ENCODE data around the gene MSI2.

MSI2 gene

GRCh38 chr17:57257895-57258851 is 1.9 kb downstream of the MSI2 start:
- WGBS (ENCODE audit: insufficient coverage, insufficient read length), result no CpG with 5 or more reads among the region's 20 CpGs
- no peak for DNase-seq (ENCODE audit: low read depth, low spot score)
- Histone ChIP-seq H3K27me3 (ENCODE audit: control insufficient read depth, insufficient read depth, low read length) (no peaks in the 10 kb centered on the region), H3K27ac (ENCODE audit: low read length) (no peak overlapping the region), H3K9me3 (ENCODE audit: control insufficient read depth, insufficient read depth, low read length) (no peaks in the 10 kb centered on the region), H3K36me3 (ENCODE audit: control insufficient read depth, insufficient read depth, low read length) (peaks cover 7% of the 10 kb centered on the region; the same call in 1 of the 2 replicates), H3K4me3 (ENCODE audit: low read length) (peak overlapping the region; percentile 45; the same call in 1 of the 2 replicates), H3K4me1 (ENCODE audit: control insufficient read depth, insufficient read depth, low read length) (peaks cover 3% of the 10 kb centered on the region; the same call in 1 of the 2 replicates)

- DNase-seq (ENCODE audit: low read depth, low spot score), result no peak
- H3K4me1 ChIP-seq (ENCODE audit: control insufficient read depth, insufficient read depth, low read length), result peaks cover 2% of the 10 kb centered on the region; the same call in 1 of the 2 replicates
- H3K9me3 ChIP-seq (ENCODE audit: control insufficient read depth, insufficient read depth, low read length), result no peaks in the 10 kb centered on the region
- no peaks in the 10 kb centered on the region for H3K27me3 ChIP-seq (ENCODE audit: control insufficient read depth, insufficient read depth, low read length)
- H3K36me3 ChIP-seq (ENCODE audit: control insufficient read depth, insufficient read depth, low read length), result peaks cover 7% of the 10 kb centered on the region; the same call in 1 of the 2 replicates
- WGBS (ENCODE audit: insufficient coverage, insufficient read length), result no CpG with 5 or more reads among the region's 3 CpGs
- H3K27ac ChIP-seq (ENCODE audit: low read length), result no peak overlapping the region
- H3K4me3 ChIP-seq (ENCODE audit: low read length), result no peak overlapping the region
Observed at GRCh38 chr17:57259306-57259705, 3.0 kb downstream of the MSI2 start.

GRCh38 chr17:57259817-57260216 is 3.5 kb downstream of the MSI2 start:
- H3K4me3 ChIP-seq (ENCODE audit: low read length), result no peak overlapping the region
- peaks cover 7% of the 10 kb centered on the region; the same call in 1 of the 2 replicates for H3K36me3 ChIP-seq (ENCODE audit: control insufficient read depth, insufficient read depth, low read length)
- no peak for DNase-seq (ENCODE audit: low read depth, low spot score)

GRCh38 chr17:57260325-57261083 is 4.2 kb downstream of the MSI2 start:
- peaks cover 11% of the 10 kb centered on the region; the same call in 1 of the 2 replicates for H3K36me3 ChIP-seq (ENCODE audit: control insufficient read depth, insufficient read depth, low read length)
- no peaks in the 10 kb centered on the region for H3K9me3 ChIP-seq (ENCODE audit: control insufficient read depth, insufficient read depth, low read length)
- no peak overlapping the region for H3K27ac ChIP-seq (ENCODE audit: low read length)
- H3K4me3 ChIP-seq (ENCODE audit: low read length), result no peak overlapping the region
- no CpG with 5 or more reads among the region's 7 CpGs for WGBS (ENCODE audit: insufficient coverage, insufficient read length)
- peaks cover 1% of the 10 kb centered on the region; the same call in 1 of the 2 replicates for H3K4me1 ChIP-seq (ENCODE audit: control insufficient read depth, insufficient read depth, low read length)
- H3K27me3 ChIP-seq (ENCODE audit: control insufficient read depth, insufficient read depth, low read length), result no peaks in the 10 kb centered on the region
- no peak for DNase-seq (ENCODE audit: low read depth, low spot score)

More at GRCh38 chr17:57259817-57260216, 3.5 kb downstream of the MSI2 start:
- H3K27me3 ChIP-seq (ENCODE audit: control insufficient read depth, insufficient read depth, low read length), result no peaks in the 10 kb centered on the region
- no peaks in the 10 kb centered on the region for H3K9me3 ChIP-seq (ENCODE audit: control insufficient read depth, insufficient read depth, low read length)
- peaks cover 1% of the 10 kb centered on the region; the same call in 1 of the 2 replicates for H3K4me1 ChIP-seq (ENCODE audit: control insufficient read depth, insufficient read depth, low read length)
- no peak overlapping the region for H3K27ac ChIP-seq (ENCODE audit: low read length)
- no CpG with 5 or more reads among the region's 4 CpGs for WGBS (ENCODE audit: insufficient coverage, insufficient read length)

GRCh38 chr17:57261084-57261461 is 4.8 kb downstream of the MSI2 start:
- Histone ChIP-seq H3K4me1 (ENCODE audit: control insufficient read depth, insufficient read depth, low read length) (peaks cover 1% of the 10 kb centered on the region; the same call in 1 of the 2 replicates), H3K4me3 (ENCODE audit: low read length) (no peak overlapping the region), H3K27me3 (ENCODE audit: control insufficient read depth, insufficient read depth, low read length) (no peaks in the 10 kb centered on the region), H3K36me3 (ENCODE audit: control insufficient read depth, insufficient read depth, low read length) (peaks cover 11% of the 10 kb centered on the region; the same call in 1 of the 2 replicates), H3K9me3 (ENCODE audit: control insufficient read depth, insufficient read depth, low read length) (no peaks in the 10 kb centered on the region), H3K27ac (ENCODE audit: low read length) (no peak overlapping the region)
- no CpG with 5 or more reads among the region's 4 CpGs for WGBS (ENCODE audit: insufficient coverage, insufficient read length)
- DNase-seq (ENCODE audit: low read depth, low spot score), result no peak

GRCh38 chr17:57262557-57262956 is 6.2 kb downstream of the MSI2 start:
- H3K27me3 ChIP-seq (ENCODE audit: control insufficient read depth, insufficient read depth, low read length), result no peaks in the 10 kb centered on the region
- peaks cover 19% of the 10 kb centered on the region for H3K36me3 ChIP-seq (ENCODE audit: control insufficient read depth, insufficient read depth, low read length)
- no peak overlapping the region for H3K27ac ChIP-seq (ENCODE audit: low read length)
- no peak for DNase-seq (ENCODE audit: low read depth, low spot score)
- H3K4me3 ChIP-seq (ENCODE audit: low read length), result no peak overlapping the region
- H3K4me1 ChIP-seq (ENCODE audit: control insufficient read depth, insufficient read depth, low read length), result peaks cover 1% of the 10 kb centered on the region; the same call in 1 of the 2 replicates
- no CpG with 5 or more reads among the region's 1 CpG for WGBS (ENCODE audit: insufficient coverage, insufficient read length)
- no peaks in the 10 kb centered on the region for H3K9me3 ChIP-seq (ENCODE audit: control insufficient read depth, insufficient read depth, low read length)

GRCh38 chr17:57264250-57264649 is 7.9 kb downstream of the MSI2 start:
- no peak overlapping the region for H3K27ac ChIP-seq (ENCODE audit: low read length)
- peaks cover 19% of the 10 kb centered on the region for H3K36me3 ChIP-seq (ENCODE audit: control insufficient read depth, insufficient read depth, low read length)
- no CpG with 5 or more reads among the region's 5 CpGs for WGBS (ENCODE audit: insufficient coverage, insufficient read length)
- H3K4me3 ChIP-seq (ENCODE audit: low read length), result no peak overlapping the region
- DNase-seq (ENCODE audit: low read depth, low spot score), result no peak
- peaks cover 1% of the 10 kb centered on the region; the same call in 1 of the 2 replicates for H3K4me1 ChIP-seq (ENCODE audit: control insufficient read depth, insufficient read depth, low read length)
- no peaks in the 10 kb centered on the region for H3K9me3 ChIP-seq (ENCODE audit: control insufficient read depth, insufficient read depth, low read length)
- no peaks in the 10 kb centered on the region for H3K27me3 ChIP-seq (ENCODE audit: control insufficient read depth, insufficient read depth, low read length)

- no CpG with 5 or more reads among the region's 7 CpGs for WGBS (ENCODE audit: insufficient coverage, insufficient read length)
- no peak overlapping the region for H3K27ac ChIP-seq (ENCODE audit: low read length)
- no peak overlapping the region for H3K4me3 ChIP-seq (ENCODE audit: low read length)
- H3K36me3 ChIP-seq (ENCODE audit: control insufficient read depth, insufficient read depth, low read length), result peaks cover 19% of the 10 kb centered on the region
- no peaks in the 10 kb centered on the region for H3K4me1 ChIP-seq (ENCODE audit: control insufficient read depth, insufficient read depth, low read length)
- no peaks in the 10 kb centered on the region for H3K27me3 ChIP-seq (ENCODE audit: control insufficient read depth, insufficient read depth, low read length)
- DNase-seq (ENCODE audit: low read depth, low spot score), result no peak
- no peaks in the 10 kb centered on the region for H3K9me3 ChIP-seq (ENCODE audit: control insufficient read depth, insufficient read depth, low read length)
Observed at GRCh38 chr17:57264776-57265175, 8.5 kb downstream of the MSI2 start.

- no peaks in the 10 kb centered on the region for H3K9me3 ChIP-seq (ENCODE audit: control insufficient read depth, insufficient read depth, low read length)
- H3K27ac ChIP-seq (ENCODE audit: low read length), result no peak overlapping the region
- peaks cover 4% of the 10 kb centered on the region; the same call in 1 of the 2 replicates for H3K4me1 ChIP-seq (ENCODE audit: control insufficient read depth, insufficient read depth, low read length)
- DNase-seq (ENCODE audit: low read depth, low spot score), result no peak
- H3K27me3 ChIP-seq (ENCODE audit: control insufficient read depth, insufficient read depth, low read length), result no peaks in the 10 kb centered on the region
- no CpG with 5 or more reads among the region's 14 CpGs for WGBS (ENCODE audit: insufficient coverage, insufficient read length)
- H3K4me3 ChIP-seq (ENCODE audit: low read length), result no peak overlapping the region
- H3K36me3 ChIP-seq (ENCODE audit: control insufficient read depth, insufficient read depth, low read length), result peaks cover 19% of the 10 kb centered on the region
Observed at GRCh38 chr17:57266902-57267311, 10.6 kb downstream of the MSI2 start.

- WGBS (ENCODE audit: insufficient coverage, insufficient read length), result no CpG with 5 or more reads among the region's 8 CpGs
- Histone ChIP-seq H3K4me1 (ENCODE audit: control insufficient read depth, insufficient read depth, low read length) (peaks cover 4% of the 10 kb centered on the region; the same call in 1 of the 2 replicates), H3K27me3 (ENCODE audit: control insufficient read depth, insufficient read depth, low read length) (no peaks in the 10 kb centered on the region), H3K27ac (ENCODE audit: low read length) (no peak overlapping the region), H3K4me3 (ENCODE audit: low read length) (no peak overlapping the region), H3K36me3 (ENCODE audit: control insufficient read depth, insufficient read depth, low read length) (peaks cover 12% of the 10 kb centered on the region), H3K9me3 (ENCODE audit: control insufficient read depth, insufficient read depth, low read length) (no peaks in the 10 kb centered on the region)
- DNase-seq (ENCODE audit: low read depth, low spot score), result no peak
Observed at GRCh38 chr17:57268181-57268580, 11.9 kb downstream of the MSI2 start.
